ENCODE data around the gene BBS4.
"Not testable (repeated sequence)": the region's sequence is repeated elsewhere in the genome, so short reads cannot be mapped to it uniquely, and the experiment has no call there.

The BBS4 gene

DNA sequence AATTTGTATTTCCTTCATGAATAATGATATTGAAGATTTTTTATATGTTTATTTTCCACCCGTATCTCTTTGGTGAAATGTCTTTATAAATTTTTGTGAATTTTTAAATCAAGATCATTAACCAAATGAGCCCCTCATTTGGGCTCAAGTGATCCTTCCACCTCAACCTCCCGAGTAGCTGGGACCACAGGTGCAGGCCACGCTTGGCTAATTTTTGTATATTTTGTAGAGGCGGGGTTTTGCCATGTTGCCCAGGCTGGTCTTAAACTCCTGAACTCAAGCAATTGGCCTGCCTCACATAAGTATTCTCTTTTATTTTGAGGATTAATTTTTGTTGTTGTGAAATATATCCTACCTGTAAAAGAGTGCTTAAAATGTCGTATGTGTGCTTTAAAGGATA lies 4.9 kb downstream of the BBS4 start:
- in situ Hi-C loops (cut with MboI; ENCODE audit: low sequenced_read_pairs), result no loop called here

DNA sequence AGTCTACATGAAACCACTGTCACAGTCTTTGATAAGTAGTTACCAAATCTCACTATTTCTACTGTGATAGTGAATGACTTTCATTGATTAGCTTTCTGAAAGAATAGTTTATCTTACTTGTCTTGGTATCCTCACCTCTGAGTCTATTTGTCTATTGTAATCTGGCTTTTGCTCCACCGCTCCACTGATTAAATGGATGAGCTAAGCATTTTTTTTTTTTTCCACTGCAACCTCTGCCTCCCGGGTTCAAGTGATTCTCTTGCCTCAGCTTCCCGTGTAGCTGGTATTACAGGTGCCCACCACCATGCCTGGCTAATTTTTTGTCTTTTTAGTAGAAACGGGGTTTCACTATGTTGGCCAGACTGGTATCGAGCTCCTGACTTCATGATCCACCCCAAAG lies 12.9 kb downstream of the BBS4 start:
- in situ Hi-C loops (cut with MboI; ENCODE audit: low sequenced_read_pairs), result no loop called here

DNA sequence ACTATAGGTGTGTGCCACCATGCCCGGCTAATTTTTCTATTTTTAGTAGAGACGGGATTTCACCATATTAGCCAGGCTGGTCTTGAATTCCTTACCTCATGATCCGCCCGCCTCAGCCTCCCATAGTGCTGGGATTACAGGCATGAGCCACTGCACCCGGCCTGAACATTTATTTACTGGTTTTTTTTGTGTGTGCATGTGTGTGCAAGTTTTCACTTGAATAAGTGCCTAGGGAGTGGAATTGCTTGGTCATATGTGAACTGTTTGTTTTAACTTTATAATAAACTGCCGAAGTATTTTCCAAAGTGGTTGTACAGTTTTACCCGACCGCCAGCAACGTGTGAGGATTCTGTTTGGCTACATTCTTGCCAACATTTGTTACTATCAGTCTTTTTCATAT lies 14.1 kb downstream of the BBS4 start:
- in situ Hi-C loops (cut with MboI; ENCODE audit: low sequenced_read_pairs), result no loop called here

DNA sequence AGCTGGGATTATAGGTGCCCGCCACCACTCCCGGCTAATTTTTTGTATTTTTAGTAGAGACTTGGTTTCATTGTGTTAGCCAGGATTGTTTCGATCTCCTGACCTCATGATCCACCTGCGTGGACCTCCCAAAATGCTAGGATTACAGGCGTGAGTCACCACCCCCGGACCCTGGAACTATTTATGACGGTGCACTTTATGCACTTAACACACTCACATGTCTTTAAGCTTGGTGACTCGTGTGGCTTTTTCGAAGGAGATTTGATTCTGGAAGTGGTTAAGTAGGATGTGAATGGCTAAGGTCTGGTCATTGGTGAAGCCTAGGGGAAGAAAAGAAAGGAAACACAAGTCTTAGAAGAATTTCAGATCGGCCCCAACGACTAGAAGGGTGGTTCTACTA lies 20.3 kb downstream of the BBS4 start:
- in situ Hi-C loops (cut with MboI; ENCODE audit: low sequenced_read_pairs), result no loop called here

DNA sequence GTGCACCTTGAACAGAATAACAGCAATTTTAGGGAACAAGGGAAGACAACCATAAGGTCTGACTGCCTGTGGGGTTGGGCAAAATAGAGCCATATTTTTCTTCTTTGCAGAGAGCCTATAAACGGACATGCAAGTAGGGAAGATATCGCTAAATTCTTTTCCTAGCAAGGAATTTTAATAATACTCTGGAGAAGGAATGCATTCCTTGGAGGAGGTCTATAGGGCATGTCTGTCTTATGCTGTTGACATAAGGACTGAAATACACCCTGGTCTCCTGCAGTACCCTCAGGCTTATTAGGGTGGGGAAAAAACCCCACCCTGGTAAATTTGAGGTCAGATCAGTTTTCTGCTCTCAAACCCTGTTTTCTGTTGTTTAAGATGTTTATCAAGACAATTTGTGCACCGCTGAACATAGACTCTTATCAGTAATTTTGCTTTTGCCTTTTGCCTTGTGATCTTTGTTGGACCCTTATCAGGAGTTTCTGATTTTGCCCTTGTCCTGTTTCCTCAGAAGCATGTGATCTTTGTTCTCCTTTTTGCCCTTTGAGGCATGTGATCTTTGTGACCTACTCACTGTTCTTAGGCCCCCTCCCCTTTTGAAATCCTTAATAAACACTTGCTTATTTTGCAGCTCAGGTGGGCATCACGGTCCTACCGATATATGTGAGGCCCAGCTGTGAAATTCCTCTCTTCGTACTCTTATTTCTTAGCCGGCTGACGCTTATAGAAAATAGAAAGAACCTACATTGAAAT lies 22.7 kb downstream of the BBS4 start:
- in situ Hi-C loops (cut with MboI; ENCODE audit: low sequenced_read_pairs), result not testable (repeated sequence)

DNA sequence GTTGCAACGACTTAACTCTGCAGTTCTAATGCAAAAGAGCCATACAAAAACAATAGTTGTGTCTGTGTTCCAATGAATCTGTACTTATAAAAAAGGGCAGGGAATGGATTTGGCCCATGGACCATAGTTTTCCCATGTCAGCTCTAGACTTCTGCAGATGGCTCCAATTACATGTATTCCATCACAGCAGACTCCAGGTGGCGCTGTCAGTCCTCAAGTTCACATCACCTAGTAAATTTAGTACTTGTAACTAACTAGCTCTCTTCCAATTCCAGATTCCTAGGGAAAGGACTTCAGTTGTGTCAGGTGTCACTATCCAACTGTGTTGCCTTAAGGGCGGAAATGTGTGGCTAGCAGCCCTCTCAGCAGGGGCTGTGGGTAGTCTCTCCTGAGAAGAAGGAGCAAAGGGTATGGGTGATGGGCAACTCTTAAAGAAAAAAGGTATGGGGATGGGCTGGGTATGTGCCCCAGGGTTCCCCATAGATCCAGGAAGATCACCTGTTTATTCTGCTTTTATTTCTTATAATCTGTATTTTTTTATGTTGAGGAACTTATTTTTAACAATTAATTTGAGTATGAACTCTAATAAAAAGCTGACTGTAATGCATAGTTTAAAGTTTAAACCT lies 36.2 kb downstream of the BBS4 start:
- in situ Hi-C loops (cut with MboI; ENCODE audit: low sequenced_read_pairs), result no loop called here

DNA sequence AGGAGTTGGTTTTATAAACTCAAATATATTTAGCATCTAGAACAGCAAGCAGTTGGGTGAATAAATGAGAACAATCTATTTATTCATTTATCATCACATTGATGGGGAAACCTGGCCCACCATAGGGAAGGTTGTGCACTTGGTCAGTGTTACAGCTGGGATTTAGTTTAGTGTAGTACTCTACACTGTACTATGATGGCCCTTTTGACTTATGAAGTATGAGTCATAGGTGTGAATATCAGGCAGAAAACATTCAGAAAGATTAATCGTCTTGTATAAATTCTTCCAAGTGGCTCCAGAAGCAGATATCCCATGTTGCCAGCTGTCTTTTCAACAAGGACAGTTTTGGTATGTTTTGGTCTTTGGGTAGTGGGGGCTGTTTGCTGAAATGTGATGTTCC lies 38.0 kb downstream of the BBS4 start:
- in situ Hi-C loops (cut with MboI; ENCODE audit: low sequenced_read_pairs), result no loop called here

DNA sequence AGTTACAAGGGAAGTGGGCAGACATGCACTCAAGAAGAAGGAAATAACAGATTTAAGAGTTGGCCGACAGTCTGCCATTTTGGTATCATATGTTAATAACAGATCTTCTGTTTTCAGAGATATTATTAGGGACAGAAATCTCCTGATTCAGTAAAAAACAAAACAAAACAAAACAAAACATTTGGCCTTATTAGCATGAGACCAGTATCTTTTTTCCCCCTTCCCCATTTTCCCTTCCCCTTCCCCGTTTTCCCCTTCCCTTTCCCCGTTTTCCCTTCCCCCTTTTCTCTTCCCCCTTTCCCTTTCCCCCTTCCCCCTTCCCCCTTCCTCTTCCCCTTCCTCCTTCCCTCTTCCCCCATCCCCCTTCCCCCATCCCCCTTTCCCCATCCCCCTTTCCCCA lies 39.4 kb downstream of the BBS4 start:
- in situ Hi-C loops (cut with MboI; ENCODE audit: low sequenced_read_pairs), result no loop called here

DNA sequence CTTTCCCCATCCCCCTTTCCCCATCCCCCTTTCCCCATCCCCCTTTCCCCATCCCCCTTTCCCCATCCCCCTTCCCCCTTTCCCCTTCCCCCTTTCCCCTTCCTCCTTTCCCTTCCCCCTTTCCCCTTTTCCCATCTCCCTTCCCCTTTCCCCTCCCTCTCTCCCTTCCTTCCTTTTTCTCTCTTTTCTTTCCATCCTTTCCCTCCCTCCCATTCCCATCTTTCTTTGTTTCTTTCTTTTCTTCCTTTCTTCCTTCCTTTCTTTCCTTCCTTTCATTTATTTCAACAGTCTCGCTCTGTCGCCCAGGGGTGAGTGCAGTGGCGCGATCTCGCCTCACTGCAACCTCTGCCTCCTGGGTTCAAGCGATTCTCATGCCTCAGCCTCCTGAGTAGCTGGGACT lies 39.8 kb downstream of the BBS4 start:
- in situ Hi-C loops (cut with MboI; ENCODE audit: low sequenced_read_pairs), result not testable (repeated sequence)

DNA sequence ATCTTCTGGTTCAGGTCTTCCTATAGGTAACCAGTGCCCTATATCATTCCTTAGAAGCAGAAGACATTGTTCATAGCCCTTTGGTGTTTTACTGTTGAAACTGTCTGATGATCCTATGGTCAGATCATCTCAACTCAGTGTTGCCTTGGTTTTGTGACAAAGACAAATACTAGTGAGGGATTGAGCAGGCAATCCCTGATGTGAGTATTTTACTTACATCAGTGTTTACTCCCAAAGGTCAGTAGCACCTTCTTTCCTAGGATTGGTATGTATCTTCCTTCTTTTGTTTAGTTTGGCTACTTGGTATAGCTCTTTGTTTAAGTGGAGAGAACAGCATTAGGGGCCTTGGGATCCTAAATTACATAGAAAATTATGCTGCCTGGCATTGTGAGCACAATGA lies 41.1 kb downstream of the BBS4 start:
- in situ Hi-C loops (cut with MboI; ENCODE audit: low sequenced_read_pairs), result no loop called here

DNA sequence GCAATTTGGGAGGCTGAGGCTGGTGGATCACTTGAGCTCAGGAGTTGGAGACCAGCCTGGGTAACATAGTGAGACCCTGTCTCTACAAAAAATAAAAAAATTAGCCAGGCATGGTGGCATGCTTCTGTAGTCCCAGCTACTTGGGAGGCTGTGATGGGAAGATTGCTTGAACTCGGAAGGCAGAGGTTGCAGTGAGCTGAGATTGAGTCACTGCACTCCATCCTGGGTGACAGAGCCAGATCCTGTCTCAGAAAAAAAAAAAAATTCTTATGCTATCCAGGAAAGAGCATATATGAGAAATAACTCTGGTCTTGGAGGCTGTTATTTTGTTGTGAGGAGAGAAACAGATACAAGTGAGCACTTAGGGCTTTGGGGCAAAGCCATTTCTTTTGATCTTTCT lies 42.2 kb downstream of the BBS4 start:
- in situ Hi-C loops (cut with MboI; ENCODE audit: low sequenced_read_pairs), result not testable (repeated sequence)

DNA sequence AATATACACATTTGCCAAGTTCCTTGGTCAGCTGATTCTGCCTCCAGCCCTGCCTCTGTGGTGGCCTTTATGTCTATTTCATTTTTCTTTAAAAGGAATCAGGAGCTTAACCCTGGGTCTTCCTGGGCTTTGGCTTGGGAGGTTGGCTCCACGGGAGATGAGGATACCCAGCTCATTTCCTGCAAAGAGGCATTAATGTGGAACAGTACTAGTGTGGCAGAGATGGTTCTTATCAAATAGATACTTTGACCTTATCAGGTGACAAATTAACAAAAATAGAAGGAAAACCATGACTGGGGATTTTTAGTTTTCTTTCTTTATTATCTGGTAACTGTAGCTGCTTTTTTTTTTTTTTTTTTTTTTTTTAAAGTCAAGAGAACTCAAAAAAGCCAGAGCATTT lies 42.8 kb downstream of the BBS4 start:
- in situ Hi-C loops (cut with MboI; ENCODE audit: low sequenced_read_pairs), result no loop called here

DNA sequence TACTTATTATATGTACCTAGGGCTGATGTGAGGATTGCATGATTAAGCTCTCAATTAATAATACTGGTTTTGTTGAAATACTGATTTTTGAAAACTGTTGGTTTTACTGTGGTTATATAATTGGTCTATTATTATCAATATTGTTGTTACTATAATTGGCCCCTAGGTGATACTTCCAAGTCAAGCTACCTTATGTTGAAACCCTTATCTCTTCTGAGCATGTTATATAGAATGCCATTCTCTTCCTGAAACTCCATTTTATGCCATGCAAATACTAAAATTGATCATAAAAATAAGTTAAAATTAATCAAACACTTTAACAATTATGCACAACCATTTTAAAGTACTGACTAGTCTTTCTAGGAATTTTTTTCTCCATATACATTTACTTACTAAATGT lies 46.1 kb downstream of the BBS4 start:
- in situ Hi-C loops (cut with MboI; ENCODE audit: low sequenced_read_pairs), result no loop called here

DNA sequence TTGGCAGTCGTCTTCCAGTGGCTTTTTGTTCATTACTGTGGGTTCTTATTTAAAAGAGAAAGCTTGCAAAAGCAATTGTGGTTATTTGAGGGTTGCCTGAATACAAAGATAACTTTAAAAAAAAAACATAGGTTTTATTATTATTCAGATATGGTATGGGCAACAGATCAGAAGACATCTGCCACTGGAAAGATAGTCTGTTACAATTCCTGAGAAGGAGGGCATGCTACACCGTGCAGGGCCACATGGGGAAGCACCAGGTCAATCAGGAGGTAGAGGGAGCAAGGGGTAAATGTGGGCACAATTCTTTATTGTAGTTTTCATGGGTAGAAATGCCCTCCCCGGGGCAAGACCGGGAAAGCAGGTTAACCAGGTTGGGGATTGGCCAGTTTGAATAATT lies 46.5 kb downstream of the BBS4 start:
- in situ Hi-C loops (cut with MboI; ENCODE audit: low sequenced_read_pairs), result no loop called here

DNA sequence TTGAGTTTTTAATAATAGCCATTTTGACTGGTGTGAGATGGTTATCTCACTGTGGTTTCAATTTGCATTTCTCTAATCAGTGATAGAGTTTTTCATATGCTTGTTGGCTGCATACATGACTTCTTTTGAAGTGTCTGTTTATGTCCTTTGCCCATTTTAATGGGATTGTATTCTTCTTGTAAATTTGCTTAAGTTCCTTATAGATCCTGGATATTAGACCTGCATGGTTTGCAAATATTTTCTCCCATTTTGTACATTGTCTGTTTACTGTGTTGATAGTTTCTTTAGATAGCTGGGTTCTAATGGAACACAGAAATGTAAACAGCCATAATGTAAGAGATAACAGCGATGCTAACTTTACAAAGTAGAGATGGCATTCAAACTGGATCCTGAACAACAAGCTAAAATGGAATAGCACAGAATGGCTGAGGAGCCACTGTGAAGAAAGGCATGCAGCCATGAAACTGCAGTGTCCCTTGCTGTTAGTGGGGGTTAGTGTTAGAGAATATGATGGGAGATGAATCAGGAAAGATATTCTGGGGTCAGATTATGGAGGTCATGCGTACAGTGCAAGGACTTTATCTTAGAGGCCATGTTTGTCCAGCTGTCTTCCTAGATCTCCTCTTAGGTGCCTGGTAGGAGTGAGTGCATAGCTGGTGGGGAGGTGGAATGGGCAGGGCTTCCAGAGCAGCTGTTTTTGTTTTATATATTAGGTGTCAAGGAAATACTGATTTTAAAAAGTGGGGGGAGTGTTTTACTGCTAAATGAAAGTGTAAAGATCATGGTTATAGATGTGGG lies 48.1 kb downstream of the BBS4 start:
- in situ Hi-C loops (cut with MboI; ENCODE audit: low sequenced_read_pairs), result no loop called here

DNA sequence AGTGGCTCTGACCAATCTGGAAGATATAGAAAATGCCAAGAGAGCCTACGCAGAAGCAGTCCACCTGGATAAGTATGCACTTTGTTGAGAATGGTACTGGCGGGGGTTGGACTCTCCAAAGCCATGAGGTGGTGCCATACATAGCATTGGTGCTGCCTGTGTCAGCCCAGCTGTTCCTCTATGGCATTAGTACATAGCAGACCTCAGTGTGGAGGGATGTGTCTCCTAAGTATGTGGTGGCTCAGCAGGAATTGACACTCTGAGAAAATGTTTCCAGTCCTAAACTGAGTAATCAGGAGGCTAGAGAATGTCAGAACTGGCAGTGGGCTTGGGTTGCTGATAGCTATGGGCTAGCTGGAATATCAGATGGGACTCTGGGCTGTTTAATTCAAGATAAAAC lies 49.1 kb downstream of the BBS4 start:
- in situ Hi-C loops (cut with MboI; ENCODE audit: low sequenced_read_pairs), result no loop called here

DNA sequence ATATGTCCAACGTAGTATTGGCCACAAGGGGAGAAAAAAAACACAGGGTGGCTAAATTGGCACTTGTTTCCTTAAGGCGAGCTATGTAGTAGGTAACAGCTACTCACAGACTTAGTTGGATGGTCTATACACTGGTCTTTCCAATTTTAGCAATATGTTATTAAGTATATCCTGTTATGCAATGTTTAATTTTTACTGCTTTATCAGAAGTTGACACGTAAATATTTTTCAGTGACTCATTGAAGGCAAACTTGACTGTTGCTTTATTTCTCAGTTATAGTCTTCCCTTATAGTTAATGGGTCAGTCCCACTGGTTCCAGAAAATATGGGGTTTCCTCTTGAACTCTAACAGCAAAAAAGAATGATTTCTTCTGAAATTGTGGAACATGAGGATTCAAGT lies 51.1 kb downstream of the BBS4 start:
- in situ Hi-C loops (cut with MboI; ENCODE audit: low sequenced_read_pairs), result no loop called here

DNA sequence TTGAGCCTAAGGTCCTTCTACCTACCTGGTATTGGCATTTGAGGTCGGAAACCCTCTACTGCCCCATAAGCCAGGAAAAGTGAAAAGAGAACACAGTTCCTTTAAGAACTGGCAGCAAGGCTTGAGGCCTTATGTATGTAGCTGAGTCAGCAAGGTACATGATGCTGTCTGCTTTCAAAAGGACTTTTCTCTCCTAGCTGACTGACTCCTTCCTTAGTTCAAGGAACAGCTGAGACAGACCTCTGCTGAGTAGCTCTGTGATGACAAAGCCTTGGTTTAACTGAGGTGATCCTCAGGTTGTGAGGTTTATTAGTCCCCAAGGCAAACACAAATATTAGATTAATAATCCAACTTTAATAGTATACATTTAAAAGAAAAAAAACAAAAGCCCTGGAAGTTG lies 51.7 kb downstream of the BBS4 start:
- in situ Hi-C loops (cut with MboI; ENCODE audit: low sequenced_read_pairs), result no loop called here

DNA sequence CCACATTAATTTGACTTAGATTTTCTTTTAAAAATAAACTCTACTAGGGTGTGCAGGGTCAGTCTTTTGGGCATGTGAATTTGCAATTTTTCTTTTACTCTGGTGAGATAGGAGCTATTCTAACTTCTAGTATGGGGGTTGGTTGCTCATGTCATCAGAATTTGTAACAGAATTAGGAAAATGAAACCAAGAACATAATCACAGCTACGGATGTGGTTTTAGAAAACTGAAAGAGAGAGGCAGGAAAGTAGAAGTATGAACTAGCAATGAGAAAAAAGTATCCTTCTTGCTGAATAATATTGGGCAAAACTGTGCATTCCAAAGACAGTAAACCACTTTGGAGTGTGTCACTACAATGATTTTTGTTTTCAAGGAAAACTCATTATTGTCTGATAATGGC lies 54.2 kb downstream of the BBS4 start:
- in situ Hi-C loops (cut with MboI; ENCODE audit: low sequenced_read_pairs), result no loop called here

DNA sequence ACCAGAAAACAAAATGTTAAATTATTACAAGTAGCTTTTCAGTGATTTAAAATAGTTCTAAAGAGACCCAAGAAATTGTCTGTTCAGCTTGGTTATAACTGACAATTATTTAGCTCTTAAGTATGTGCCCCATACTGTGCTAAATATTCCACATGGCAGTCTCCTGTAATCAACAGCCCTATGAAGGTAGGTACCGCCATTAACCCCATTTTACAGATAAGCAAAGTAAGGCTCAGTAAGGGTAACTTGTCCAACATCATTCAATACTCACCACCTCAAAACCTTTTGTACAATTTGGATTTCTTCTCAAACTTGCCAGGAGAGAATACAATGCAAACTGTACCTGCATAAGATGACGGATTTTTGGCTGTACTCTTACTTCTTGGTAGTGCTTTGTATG lies 63.7 kb downstream of the BBS4 start:
- in situ Hi-C loops (cut with MboI; ENCODE audit: low sequenced_read_pairs), result no loop called here

DNA sequence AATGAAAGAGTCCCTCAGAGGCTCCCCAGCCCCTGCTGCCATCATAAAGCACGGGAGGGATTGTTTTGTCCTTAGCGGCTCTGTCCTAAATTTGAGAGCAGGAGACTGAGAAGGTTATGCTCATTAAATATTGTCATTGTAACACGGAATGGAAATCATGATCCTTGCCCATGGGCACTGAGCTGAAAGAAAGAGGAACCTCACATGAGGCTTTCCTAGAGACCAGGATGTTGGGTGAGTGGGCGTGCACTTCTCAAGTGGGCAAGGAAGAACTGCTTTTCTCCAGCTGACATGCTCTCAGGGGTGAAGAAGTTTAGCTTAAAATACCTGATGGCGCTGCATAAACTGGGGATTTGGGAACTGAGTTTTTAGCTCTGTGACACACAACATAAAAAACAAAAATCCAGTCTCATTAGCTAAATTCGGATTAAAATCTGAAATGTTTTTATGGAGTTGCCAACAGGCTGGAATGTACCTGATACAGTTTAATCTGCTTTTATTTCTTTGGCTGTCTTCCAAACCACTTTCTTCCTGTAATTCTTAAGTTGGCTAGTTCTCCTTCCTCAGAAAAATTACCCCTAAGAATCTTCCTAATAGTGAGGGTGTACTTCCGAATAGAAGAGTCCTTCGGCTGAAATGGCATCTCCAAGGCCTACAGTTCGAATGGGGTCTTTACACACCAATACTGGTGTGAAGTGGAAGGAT lies 65.9 kb downstream of the BBS4 start:
- in situ Hi-C loops (cut with MboI; ENCODE audit: low sequenced_read_pairs), result no loop called here

DNA sequence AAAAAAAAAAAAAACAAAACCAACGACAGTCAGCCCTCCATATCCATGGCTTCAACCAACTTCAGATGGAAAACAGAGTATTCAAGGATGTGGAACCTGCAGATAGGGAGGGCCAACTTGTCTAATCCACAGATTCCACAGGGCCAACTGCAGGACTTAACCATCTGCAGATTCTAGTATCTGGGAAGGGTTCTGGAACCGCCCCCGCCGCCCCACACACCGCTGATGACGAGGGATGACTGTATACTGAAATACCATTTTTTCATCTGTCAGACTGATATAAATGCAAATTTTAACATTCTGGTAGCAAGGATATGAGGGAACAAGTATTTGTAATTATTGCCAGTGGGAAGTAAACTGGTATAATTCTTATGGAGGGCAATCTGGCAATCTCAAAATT lies 68.1 kb downstream of the BBS4 start:
- in situ Hi-C loops (cut with MboI; ENCODE audit: low sequenced_read_pairs), result no loop called here

All from hTERT RPE-1 (cell line).